CD4-positive, CD25-positive, alpha-beta regulatory T cell (primary cell): ENCODE data around the gene KRTCAP3. TPM values are rescaled to one million over a fixed set of nuclear protein-coding genes. Genes with fewer than 3 reads are reported as not detected.

ENCODE experiments used
- ATAC-seq, 2 donors: fragments of 150-1000 bp; cut with Tn5 transposase; one replicate each; pipeline ENCODE4 v1.10.0; 2021; ENCODE audit warnings: low read depth in 2 of 2, moderate number of reproducible peaks in 2 of 2, moderate library complexity in 1 of 2
- DNase-seq, 3 donors: peaks; one replicate each; pipeline versions ENCODE4 v3.0.0 to v3.0.0-alpha.2; 2012 to 2022; ENCODE audit warnings: mixed read lengths in 1 of 3
- H3K27ac ChIP-seq: one replicate; pipeline ENCODE4 v1.7.0; 2013; ENCODE audit warnings: mild to moderate bottlenecking, low read length; ENCODE audit not compliant: insufficient read depth, poor library complexity, severe bottlenecking
- H3K27me3 ChIP-seq: one replicate; pipeline ENCODE4 v1.7.0; 2013; ENCODE audit warnings: low read length; ENCODE audit not compliant: control insufficient read depth, insufficient read depth
- H3K36me3 ChIP-seq: one replicate; pipeline ENCODE4 v1.7.0; 2013; ENCODE audit warnings: mild to moderate bottlenecking, low read length, moderate library complexity; ENCODE audit not compliant: control insufficient read depth, insufficient read depth
- H3K4me1 ChIP-seq: 2 replicates; pipeline ENCODE4 v1.7.0; 2013; ENCODE audit warnings: mild to moderate bottlenecking, low read length; ENCODE audit not compliant: insufficient read depth, control insufficient read depth, poor library complexity, severe bottlenecking
- H3K4me3 ChIP-seq: one replicate; pipeline ENCODE4 v1.7.0; 2013; ENCODE audit warnings: low read depth, mild to moderate bottlenecking, low read length, moderate library complexity
- H3K9me3 ChIP-seq, 2 experiments: 1 replicate in 1 of 2; 2 replicates in 1 of 2; pipeline ENCODE4 v1.7.0; 2013; ENCODE audit warnings: low read length in 2 of 2, mild to moderate bottlenecking in 1 of 2, moderate library complexity in 1 of 2; ENCODE audit not compliant: control insufficient read depth in 2 of 2
- H3K27ac Mint-ChIP-seq, 3 donors: one replicate each; pipeline ENCODE4 v1.8.0; 2020 to 2022; ENCODE audit warnings: mild to moderate bottlenecking in 3 of 3, mixed read lengths in 3 of 3, moderate library complexity in 2 of 3
- H3K27me3 Mint-ChIP-seq: one replicate; pipeline ENCODE4 v1.8.0; 2022; ENCODE audit warnings: mild to moderate bottlenecking, mixed read lengths
- H3K36me3 Mint-ChIP-seq: one replicate; pipeline ENCODE4 v1.8.0; 2020; ENCODE audit warnings: mixed read lengths
- H3K4me1 Mint-ChIP-seq, 4 donors: one replicate each; pipeline ENCODE4 v1.8.0; 2020 to 2022; ENCODE audit warnings: mixed read lengths in 4 of 4, mild to moderate bottlenecking in 1 of 4
- H3K4me3 Mint-ChIP-seq, 4 donors: one replicate each; pipeline ENCODE4 v1.8.0; 2020 to 2022; ENCODE audit warnings: mild to moderate bottlenecking in 4 of 4, mixed read lengths in 4 of 4, moderate library complexity in 3 of 4
- H3K9me3 Mint-ChIP-seq, 7 donors: one replicate each; pipeline ENCODE4 v1.8.0; 2020 to 2022; ENCODE audit warnings: mixed read lengths in 7 of 7, mild to moderate bottlenecking in 3 of 7, moderate library complexity in 2 of 7
- polyA plus RNA-seq, 4 donors: library from polyadenylated mRNA; unstranded; fragments of 300-500 nt; fragmentation: Illumina TruSeq; gene quantifications; one replicate each; pipeline ENCODE4 v1.2.3, GENCODE V29; 2021
- total RNA-seq: library from RNA; stranded (reverse); gene quantifications from one replicate; pipeline ENCODE4 v1.2.3, GENCODE V29; 2022

KRTCAP3 gene
- total RNA-seq (10.0 TPM), polyA plus RNA-seq (1 to 10 TPM; 2.0 to 7.7 (median 2.3) TPM)

- ATAC-seq (peak; percentile 70 to 86), DNase-seq (peak; percentile 48 to 53 (median 50))
- Histone ChIP-seq H3K27me3 (no peaks in the 10 kb centered on the region), H3K27ac (no peak within 1 kb of the TSS), H3K4me3 (no peak within 1 kb of the TSS), H3K4me1 (no peaks in the 10 kb centered on the region), H3K36me3 (peaks cover 52% of the 10 kb centered on the region), H3K9me3 (no peaks in the 10 kb centered on the region)
- peaks cover 0 to 6% (median 2%) of the 10 kb centered on the region in 4 donors for H3K4me1 Mint-ChIP-seq
- no peaks in the 10 kb centered on the region for H3K27me3 Mint-ChIP-seq
- peak within 1 kb of the TSS; percentile 68 to 73 (median 71) for H3K27ac Mint-ChIP-seq
- peak within 1 kb of the TSS in 2 of 4 donors; percentile 31 to 79 for H3K4me3 Mint-ChIP-seq
- no peaks in the 10 kb centered on the region for H3K9me3 Mint-ChIP-seq
- H3K36me3 Mint-ChIP-seq = peaks cover 47% of the 10 kb centered on the region
These were observed at the start of gene KRTCAP3 for GRCh38 chr2:27441958-27442919. Gene KRTCAP3 (plus strand): TSS chr2:27442381. CDS start chr2:27442413, 32 bp downstream.

DNA sequence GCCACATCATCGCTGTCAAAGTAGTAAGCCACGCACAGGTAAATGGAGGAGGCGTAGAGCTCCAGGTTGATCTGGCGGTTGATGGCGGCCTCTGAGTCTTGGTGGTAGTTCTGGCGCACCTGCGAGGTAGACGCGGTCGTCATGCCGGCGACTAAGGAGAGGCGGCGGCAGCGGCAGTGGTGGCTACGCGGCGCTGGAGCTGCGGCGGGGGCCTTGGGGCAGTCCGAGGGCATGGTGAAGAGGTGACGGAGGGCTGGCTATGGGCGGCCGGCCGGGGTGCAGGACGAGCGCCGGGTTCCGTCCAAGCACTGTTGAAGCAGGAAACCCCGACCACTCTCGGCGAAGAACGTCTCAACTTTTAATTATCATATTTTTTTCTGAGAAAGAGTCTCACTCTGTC, 49.0 kb upstream of the KRTCAP3 start:
- H3K27ac Mint-ChIP-seq = peak overlapping the region in 2 of 3 donors; percentile 82 to 99
- peak overlapping the region in 1 of 4 donors; percentile 30 for H3K4me3 Mint-ChIP-seq

DNA sequence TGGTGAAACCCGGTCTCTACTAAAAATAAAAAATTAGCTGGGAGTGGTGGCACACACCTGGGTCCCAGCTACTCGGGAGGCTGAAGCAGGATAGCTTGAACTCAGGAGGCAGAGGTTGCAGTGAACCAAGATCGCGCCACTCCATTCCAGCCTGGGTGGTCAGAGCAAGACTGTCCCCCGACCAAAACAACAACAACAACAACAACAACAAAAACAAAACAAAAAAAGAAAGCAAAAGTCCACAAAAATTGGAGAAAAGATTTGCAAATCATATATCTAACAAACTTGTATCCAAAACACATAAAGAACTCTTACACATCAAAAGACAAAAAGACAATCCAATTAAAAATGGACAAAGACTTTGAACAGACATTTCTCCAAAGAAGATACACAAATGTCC, 43.2 kb upstream of the KRTCAP3 start:
- H3K36me3 Mint-ChIP-seq = peaks cover 14% of the 10 kb centered on the region

More for the DNA sequence above, 49.0 kb upstream of the KRTCAP3 start:
- Histone ChIP-seq H3K36me3 (no peaks in the 10 kb centered on the region), H3K27me3 (no peaks in the 10 kb centered on the region), H3K4me3 (no peak overlapping the region), H3K27ac (no peak overlapping the region), H3K9me3 (no peaks in the 10 kb centered on the region), H3K4me1 (peaks cover 29% of the 10 kb centered on the region)
- H3K9me3 Mint-ChIP-seq = no peaks in the 10 kb centered on the region
- peaks cover 27 to 63% (median 45%) of the 10 kb centered on the region in 4 donors for H3K4me1 Mint-ChIP-seq
- no peaks in the 10 kb centered on the region for H3K27me3 Mint-ChIP-seq
- DNase-seq = no peak
- peaks cover 19% of the 10 kb centered on the region for H3K36me3 Mint-ChIP-seq
- no peak for ATAC-seq

GRCh38 chr2:27400348-27401135, 41.6 kb upstream of the KRTCAP3 start:
- Histone ChIP-seq H3K4me1 (peaks cover 22% of the 10 kb centered on the region), H3K27ac (no peak overlapping the region), H3K36me3 (peaks cover 14% of the 10 kb centered on the region), H3K4me3 (peak overlapping the region; percentile 26), H3K9me3 (no peaks in the 10 kb centered on the region), H3K27me3 (no peaks in the 10 kb centered on the region)
- Mint-ChIP-seq H3K4me3 (peak overlapping the region in 2 of 4 donors; percentile 47 to 90), H3K4me1 (peaks cover 33 to 73% (median 52%) of the 10 kb centered on the region in 4 donors), H3K27ac (peak overlapping the region in 2 of 3 donors; percentile 27 to 57), H3K36me3 (peaks cover 14% of the 10 kb centered on the region), H3K27me3 (no peaks in the 10 kb centered on the region), H3K9me3 (no peaks in the 10 kb centered on the region)
- no peak for ATAC-seq
- DNase-seq = no peak

More for the DNA sequence above, 43.2 kb upstream of the KRTCAP3 start:
- no peak overlapping the region for H3K27ac ChIP-seq
- H3K27me3 Mint-ChIP-seq = no peaks in the 10 kb centered on the region
- peaks cover 32 to 69% (median 48%) of the 10 kb centered on the region in 4 donors for H3K4me1 Mint-ChIP-seq
- H3K36me3 ChIP-seq = peaks cover 12% of the 10 kb centered on the region
- H3K27me3 ChIP-seq = no peaks in the 10 kb centered on the region
- peak overlapping the region in 3 of 4 donors; percentile 31 to 79 (median 33) for H3K4me3 Mint-ChIP-seq
- ATAC-seq = no peak
- H3K4me1 ChIP-seq = peaks cover 18% of the 10 kb centered on the region
- no peak for DNase-seq
- no peaks in the 10 kb centered on the region for H3K9me3 Mint-ChIP-seq
- H3K4me3 ChIP-seq = no peak overlapping the region
- H3K9me3 ChIP-seq = no peaks in the 10 kb centered on the region
- peak overlapping the region; percentile 52 to 74 (median 71) for H3K27ac Mint-ChIP-seq

DNA sequence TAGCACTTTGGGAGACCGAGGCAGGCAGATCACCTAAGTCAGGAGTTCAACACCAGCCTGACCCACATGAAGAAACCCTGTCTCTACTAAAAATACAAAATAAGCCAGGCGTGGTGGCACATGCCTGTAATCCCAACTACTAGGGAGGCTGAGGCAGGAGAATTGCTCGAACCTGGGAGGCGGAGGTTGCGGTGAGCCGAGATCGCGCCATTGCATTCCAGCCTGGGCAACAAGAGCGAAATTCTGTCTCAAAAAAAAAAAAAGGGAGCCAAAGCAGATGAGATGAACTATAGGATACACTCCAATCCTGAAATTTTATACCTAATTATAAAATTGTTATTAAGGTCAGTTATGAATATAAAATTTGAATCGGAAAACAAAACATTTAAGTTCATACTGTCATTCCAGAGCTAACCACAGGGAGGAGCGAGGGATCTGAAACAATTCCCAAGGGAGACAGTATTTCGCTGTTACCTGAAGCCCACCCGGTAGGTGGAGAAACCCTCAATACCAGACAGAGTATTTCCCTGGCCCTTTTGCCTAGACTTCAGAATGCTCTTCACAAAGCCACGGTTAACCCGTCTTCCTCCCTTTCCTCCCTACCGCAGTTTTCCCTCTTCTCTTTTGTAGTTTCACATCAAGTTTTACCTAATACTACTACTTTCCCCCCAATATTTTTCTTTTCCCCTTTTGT, 34.2 kb upstream of the KRTCAP3 start:
- H3K9me3 Mint-ChIP-seq = peaks cover 0 to 4% (median 0%) of the 10 kb centered on the region in 7 donors
- peaks cover 23 to 60% (median 38%) of the 10 kb centered on the region in 4 donors for H3K4me1 Mint-ChIP-seq
- H3K4me3 Mint-ChIP-seq = peak overlapping the region; percentile 86 to 95 (median 92)
- no peaks in the 10 kb centered on the region for H3K9me3 ChIP-seq
- peaks cover 5% of the 10 kb centered on the region for H3K36me3 ChIP-seq
- H3K27ac ChIP-seq = peak overlapping the region; percentile 82
- H3K27me3 ChIP-seq = no peaks in the 10 kb centered on the region
- peaks cover 7% of the 10 kb centered on the region for H3K36me3 Mint-ChIP-seq
- peaks cover 51% of the 10 kb centered on the region for H3K4me1 ChIP-seq
- H3K4me3 ChIP-seq = peak overlapping the region; percentile 86
- ATAC-seq (no peak), DNase-seq (no peak)
- H3K27ac Mint-ChIP-seq = peak overlapping the region; percentile 79 to 95 (median 87)
- H3K27me3 Mint-ChIP-seq = peaks cover 5% of the 10 kb centered on the region

DNA sequence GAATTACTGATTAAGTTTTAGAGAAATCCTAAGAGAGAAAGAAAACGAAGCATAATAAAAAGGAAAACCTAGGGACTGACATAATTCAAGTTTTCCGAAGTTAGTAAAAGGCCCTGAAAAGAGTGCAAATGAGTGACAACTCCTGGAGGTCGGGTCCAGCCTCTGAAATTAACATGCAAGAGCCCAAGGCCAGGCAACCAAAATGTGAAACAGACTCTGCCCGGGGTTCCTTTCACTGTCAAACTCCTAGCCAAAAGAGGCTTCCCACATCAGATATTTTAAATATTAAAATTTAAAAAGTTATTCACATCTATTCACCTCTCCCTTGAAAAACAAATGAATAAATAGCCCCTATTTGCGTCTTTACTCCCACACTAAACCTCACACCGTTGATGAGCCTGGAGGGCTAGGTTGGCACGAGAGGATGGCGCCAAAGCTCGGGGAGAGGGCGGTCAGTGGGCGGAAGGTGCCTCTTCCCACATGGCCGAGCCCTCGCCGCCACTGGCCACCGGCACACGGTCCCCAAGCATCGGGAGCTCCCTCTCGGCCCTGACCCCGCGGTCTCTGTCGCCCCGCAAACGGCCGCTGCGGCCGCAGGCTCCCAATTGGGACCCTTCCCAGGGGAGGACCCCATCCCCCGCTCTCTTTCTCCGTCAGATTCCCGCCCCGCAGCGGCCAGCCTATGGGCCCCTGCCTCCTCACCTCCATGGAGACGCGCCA, 33.4 kb upstream of the KRTCAP3 start:
- Histone ChIP-seq H3K4me1 (peaks cover 43% of the 10 kb centered on the region), H3K9me3 (no peaks in the 10 kb centered on the region), H3K4me3 (peak overlapping the region; percentile 86), H3K27me3 (no peaks in the 10 kb centered on the region), H3K36me3 (peaks cover 4% of the 10 kb centered on the region), H3K27ac (peak overlapping the region; percentile 82)
- ATAC-seq = no peak
- no peak for DNase-seq
- peaks cover 0 to 4% (median 0%) of the 10 kb centered on the region in 7 donors for H3K9me3 Mint-ChIP-seq
- peak overlapping the region; percentile 86 to 95 (median 92) for H3K4me3 Mint-ChIP-seq
- peaks cover 18 to 53% (median 33%) of the 10 kb centered on the region in 4 donors for H3K4me1 Mint-ChIP-seq
- H3K36me3 Mint-ChIP-seq = peaks cover 7% of the 10 kb centered on the region
- H3K27ac Mint-ChIP-seq = peak overlapping the region; percentile 79 to 95 (median 87)
- peaks cover 5% of the 10 kb centered on the region for H3K27me3 Mint-ChIP-seq
